CD4-positive, CD25-positive, alpha-beta regulatory T cell (primary cell): Measurements from ENCODE around the gene TVP23C. TPM values are rescaled to one million over a fixed set of nuclear protein-coding genes. Genes with fewer than 3 reads are reported as not detected.

Experiments used
- ATAC-seq, 2 donors: fragments of 150-1000 bp; cut with Tn5 transposase; one replicate each; pipeline ENCODE4 v1.10.0; 2021; ENCODE audit warnings: low read depth in 2 of 2, moderate number of reproducible peaks in 2 of 2, moderate library complexity in 1 of 2
- DNase-seq, 3 donors: peaks; one replicate each; pipeline versions ENCODE4 v3.0.0 to v3.0.0-alpha.2; 2012 to 2022; ENCODE audit warnings: mixed read lengths in 1 of 3
- H3K27ac ChIP-seq: one replicate; pipeline ENCODE4 v1.7.0; 2013; ENCODE audit warnings: mild to moderate bottlenecking, low read length; ENCODE audit not compliant: insufficient read depth, poor library complexity, severe bottlenecking
- H3K27me3 ChIP-seq: one replicate; pipeline ENCODE4 v1.7.0; 2013; ENCODE audit warnings: low read length; ENCODE audit not compliant: control insufficient read depth, insufficient read depth
- H3K36me3 ChIP-seq: one replicate; pipeline ENCODE4 v1.7.0; 2013; ENCODE audit warnings: mild to moderate bottlenecking, low read length, moderate library complexity; ENCODE audit not compliant: control insufficient read depth, insufficient read depth
- H3K4me1 ChIP-seq: 2 replicates; pipeline ENCODE4 v1.7.0; 2013; ENCODE audit warnings: mild to moderate bottlenecking, low read length; ENCODE audit not compliant: insufficient read depth, control insufficient read depth, poor library complexity, severe bottlenecking
- H3K4me3 ChIP-seq: one replicate; pipeline ENCODE4 v1.7.0; 2013; ENCODE audit warnings: low read depth, mild to moderate bottlenecking, low read length, moderate library complexity
- H3K9me3 ChIP-seq, 2 experiments: 1 replicate in 1 of 2; 2 replicates in 1 of 2; pipeline ENCODE4 v1.7.0; 2013; ENCODE audit warnings: low read length in 2 of 2, mild to moderate bottlenecking in 1 of 2, moderate library complexity in 1 of 2; ENCODE audit not compliant: control insufficient read depth in 2 of 2
- H3K27ac Mint-ChIP-seq, 3 donors: one replicate each; pipeline ENCODE4 v1.8.0; 2020 to 2022; ENCODE audit warnings: mild to moderate bottlenecking in 3 of 3, mixed read lengths in 3 of 3, moderate library complexity in 2 of 3
- H3K27me3 Mint-ChIP-seq: one replicate; pipeline ENCODE4 v1.8.0; 2022; ENCODE audit warnings: mild to moderate bottlenecking, mixed read lengths
- H3K36me3 Mint-ChIP-seq: one replicate; pipeline ENCODE4 v1.8.0; 2020; ENCODE audit warnings: mixed read lengths
- H3K4me1 Mint-ChIP-seq, 4 donors: one replicate each; pipeline ENCODE4 v1.8.0; 2020 to 2022; ENCODE audit warnings: mixed read lengths in 4 of 4, mild to moderate bottlenecking in 1 of 4
- H3K4me3 Mint-ChIP-seq, 4 donors: one replicate each; pipeline ENCODE4 v1.8.0; 2020 to 2022; ENCODE audit warnings: mild to moderate bottlenecking in 4 of 4, mixed read lengths in 4 of 4, moderate library complexity in 3 of 4
- H3K9me3 Mint-ChIP-seq, 7 donors: one replicate each; pipeline ENCODE4 v1.8.0; 2020 to 2022; ENCODE audit warnings: mixed read lengths in 7 of 7, mild to moderate bottlenecking in 3 of 7, moderate library complexity in 2 of 7
- polyA plus RNA-seq, 4 donors: library from polyadenylated mRNA; unstranded; fragments of 300-500 nt; fragmentation: Illumina TruSeq; gene quantifications; one replicate each; pipeline ENCODE4 v1.2.3, GENCODE V29; 2021
- total RNA-seq: library from RNA; stranded (reverse); gene quantifications from one replicate; pipeline ENCODE4 v1.2.3, GENCODE V29; 2022

TVP23C gene
- total and polyA plus RNA-seq, 5 donors from 2014 or later = 3.2 to 48.9 (median 4.5) TPM

DNA sequence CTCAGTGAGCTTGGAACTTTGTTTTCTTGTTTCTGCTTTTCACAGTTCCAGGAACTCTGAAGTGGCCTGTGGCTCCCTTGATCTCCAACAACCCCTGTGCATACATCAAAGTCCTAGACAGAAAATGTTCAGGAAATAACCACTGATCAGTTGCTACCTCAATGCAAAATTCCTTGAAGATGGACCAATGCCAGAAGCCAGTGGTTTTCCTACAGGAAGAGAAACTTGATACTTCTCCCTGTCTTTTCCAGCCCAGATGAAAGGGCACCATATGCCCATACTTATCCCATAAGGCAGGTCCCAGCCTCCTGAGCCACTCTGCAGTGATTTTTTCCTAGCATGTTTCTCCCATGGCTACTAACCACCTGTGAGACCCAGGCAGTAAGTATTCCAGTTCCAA is 83.6 kb downstream of the TVP23C start:
- no peak overlapping the region for H3K4me3 ChIP-seq
- peaks cover 12% of the 10 kb centered on the region for H3K36me3 ChIP-seq
- H3K4me1 ChIP-seq = no peaks in the 10 kb centered on the region
- Mint-ChIP-seq H3K27ac (peak overlapping the region in 1 of 3 donors; percentile 72), H3K4me1 (peaks cover 0 to 12% (median 2%) of the 10 kb centered on the region in 4 donors), H3K36me3 (peaks cover 49% of the 10 kb centered on the region), H3K9me3 (no peaks in the 10 kb centered on the region), H3K4me3 (no peak overlapping the region), H3K27me3 (no peaks in the 10 kb centered on the region)
- DNase-seq (no peak), ATAC-seq (no peak)
- no peaks in the 10 kb centered on the region for H3K27me3 ChIP-seq
- no peak overlapping the region for H3K27ac ChIP-seq
- H3K9me3 ChIP-seq = no peaks in the 10 kb centered on the region

DNA sequence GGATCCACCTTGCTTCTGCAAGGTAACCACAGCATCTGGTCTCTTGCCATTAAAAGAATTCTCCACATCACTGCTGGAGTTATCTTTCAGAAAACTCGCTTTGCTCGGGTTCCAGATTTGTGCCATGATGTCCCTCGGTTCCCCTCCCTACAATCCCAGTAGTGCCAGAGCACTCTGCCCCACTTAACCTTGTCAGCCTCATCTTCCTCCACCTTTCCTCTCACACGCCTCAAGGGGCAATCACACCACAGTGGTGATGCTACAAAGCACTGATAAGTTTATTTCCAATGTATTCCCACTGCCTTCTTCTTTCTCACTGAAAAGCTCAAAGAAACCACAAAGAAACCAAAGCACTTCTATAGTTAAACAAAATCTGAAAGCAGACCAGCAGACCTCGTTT is 84.4 kb downstream of the TVP23C start:
- DNase-seq (no peak), ATAC-seq (no peak)
- H3K27me3 ChIP-seq = no peaks in the 10 kb centered on the region
- H3K4me1 ChIP-seq = no peaks in the 10 kb centered on the region
- H3K27ac ChIP-seq = no peak overlapping the region
- H3K27ac Mint-ChIP-seq = peak overlapping the region in 2 of 3 donors; percentile 1 to 72
- peaks cover 0 to 5% (median 2%) of the 10 kb centered on the region in 4 donors for H3K4me1 Mint-ChIP-seq
- peaks cover 13% of the 10 kb centered on the region for H3K36me3 ChIP-seq
- no peaks in the 10 kb centered on the region for H3K9me3 ChIP-seq
- no peaks in the 10 kb centered on the region for H3K27me3 Mint-ChIP-seq
- H3K4me3 ChIP-seq = no peak overlapping the region
- H3K4me3 Mint-ChIP-seq = no peak overlapping the region
- H3K9me3 Mint-ChIP-seq = no peaks in the 10 kb centered on the region
- H3K36me3 Mint-ChIP-seq = peaks cover 53% of the 10 kb centered on the region

DNA sequence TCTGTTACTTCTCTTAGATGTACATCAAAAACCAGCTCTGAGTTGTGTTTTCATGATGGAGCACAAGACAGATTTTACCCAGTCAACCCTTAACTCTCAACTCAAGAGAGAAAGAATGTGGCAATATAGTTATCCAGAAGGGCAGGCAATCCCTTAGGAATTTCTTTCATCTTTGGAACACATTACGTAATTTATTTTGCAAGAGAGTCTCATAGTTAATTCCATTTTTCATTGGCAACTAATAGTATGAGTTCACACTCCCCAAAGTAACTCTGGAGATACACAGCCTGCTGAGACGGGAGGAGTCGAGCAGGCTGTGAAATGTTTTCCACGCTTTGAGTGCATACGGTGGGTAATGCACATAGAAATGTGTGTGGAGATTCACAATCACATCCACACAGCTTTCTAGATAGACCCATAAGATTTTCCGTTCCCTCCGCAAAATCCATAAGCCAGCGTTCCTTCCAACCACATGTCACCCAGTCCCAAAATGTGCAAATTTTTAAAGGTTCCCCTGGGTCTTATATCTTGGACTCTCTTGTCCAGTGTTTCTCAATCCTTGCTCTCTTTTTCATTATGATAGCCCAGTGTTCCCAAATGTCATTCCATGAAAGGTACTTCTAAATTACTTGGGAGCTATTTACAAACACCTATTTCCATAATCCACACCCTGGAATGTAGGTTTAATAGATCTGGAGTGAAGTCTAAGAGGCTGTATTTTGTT is 87.5 kb downstream of the TVP23C start:
- no peaks in the 10 kb centered on the region for H3K9me3 ChIP-seq
- no peak overlapping the region for H3K4me3 Mint-ChIP-seq
- H3K4me3 ChIP-seq = no peak overlapping the region
- H3K27me3 ChIP-seq = no peaks in the 10 kb centered on the region
- no peaks in the 10 kb centered on the region for H3K9me3 Mint-ChIP-seq
- ATAC-seq = no peak
- H3K36me3 Mint-ChIP-seq = peaks cover 49% of the 10 kb centered on the region
- H3K4me1 Mint-ChIP-seq = peaks cover 0 to 5% (median 2%) of the 10 kb centered on the region in 4 donors
- no peaks in the 10 kb centered on the region for H3K27me3 Mint-ChIP-seq
- no peaks in the 10 kb centered on the region for H3K4me1 ChIP-seq
- H3K27ac ChIP-seq = no peak overlapping the region
- DNase-seq = no peak
- H3K27ac Mint-ChIP-seq = no peak overlapping the region
- H3K36me3 ChIP-seq = peaks cover 2% of the 10 kb centered on the region

DNA sequence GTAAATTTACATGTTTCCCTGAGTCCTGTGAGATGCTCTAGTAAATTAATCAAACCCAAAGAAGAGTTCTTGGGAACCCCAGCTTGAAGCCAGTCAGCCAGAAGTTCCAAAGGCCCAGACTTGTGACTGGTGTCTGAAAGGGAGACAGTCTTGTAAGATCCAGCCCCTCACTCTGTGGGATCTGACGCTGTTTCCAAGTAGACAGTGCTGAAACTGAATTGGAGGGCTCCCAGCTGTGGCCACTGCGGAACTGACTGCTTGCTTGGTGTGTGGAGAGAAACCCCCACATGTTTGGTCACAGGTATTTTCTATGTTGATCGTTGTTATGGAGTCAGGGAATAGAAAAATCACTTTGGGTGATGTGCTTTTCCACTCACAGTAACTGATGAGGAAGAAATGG is 90.4 kb downstream of the TVP23C start:
- Histone ChIP-seq H3K27me3 (no peaks in the 10 kb centered on the region), H3K36me3 (peaks cover 2% of the 10 kb centered on the region), H3K9me3 (no peaks in the 10 kb centered on the region), H3K4me3 (no peak overlapping the region), H3K4me1 (no peaks in the 10 kb centered on the region), H3K27ac (no peak overlapping the region)
- Mint-ChIP-seq H3K9me3 (no peaks in the 10 kb centered on the region), H3K36me3 (peaks cover 46% of the 10 kb centered on the region), H3K4me3 (no peak overlapping the region), H3K4me1 (peaks cover 0 to 2% (median 0%) of the 10 kb centered on the region in 4 donors), H3K27ac (no peak overlapping the region), H3K27me3 (no peaks in the 10 kb centered on the region)
- no peak for ATAC-seq
- no peak for DNase-seq

GRCh38 chr17:15470536-15470935 is 92.7 kb downstream of the TVP23C start:
- no peaks in the 10 kb centered on the region for H3K9me3 ChIP-seq
- H3K4me1 ChIP-seq = no peaks in the 10 kb centered on the region
- DNase-seq = no peak
- peaks cover 2% of the 10 kb centered on the region for H3K36me3 ChIP-seq
- Mint-ChIP-seq H3K4me1 (no peaks in the 10 kb centered on the region), H3K4me3 (no peak overlapping the region), H3K27me3 (no peaks in the 10 kb centered on the region), H3K27ac (no peak overlapping the region), H3K9me3 (no peaks in the 10 kb centered on the region), H3K36me3 (peaks cover 39% of the 10 kb centered on the region)
- no peak for ATAC-seq
- H3K27me3 ChIP-seq = no peaks in the 10 kb centered on the region
- no peak overlapping the region for H3K4me3 ChIP-seq
- no peak overlapping the region for H3K27ac ChIP-seq

DNA sequence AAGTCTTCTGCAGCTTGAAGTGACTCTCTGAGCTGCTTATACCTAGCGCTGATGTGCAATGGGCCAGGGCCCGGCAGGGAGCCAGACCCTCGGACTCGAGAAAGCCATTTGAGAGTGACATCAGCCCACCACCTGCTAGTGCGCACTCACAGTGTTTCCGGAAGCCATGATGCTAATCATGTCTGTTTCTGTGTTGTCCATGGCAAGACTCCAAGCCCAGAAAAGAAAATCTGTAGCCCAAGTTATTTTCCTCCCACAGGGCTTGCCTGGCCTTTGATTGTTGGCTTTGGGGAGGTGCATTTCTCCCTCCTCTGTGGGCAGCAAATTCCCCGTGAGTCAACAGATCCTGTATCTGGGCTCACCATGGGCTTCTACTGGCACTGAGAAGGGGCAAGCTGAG is 94.0 kb downstream of the TVP23C start:
- Histone ChIP-seq H3K27me3 (no peaks in the 10 kb centered on the region), H3K36me3 (peaks cover 1% of the 10 kb centered on the region), H3K27ac (no peak overlapping the region), H3K4me3 (no peak overlapping the region), H3K4me1 (no peaks in the 10 kb centered on the region), H3K9me3 (no peaks in the 10 kb centered on the region)
- Mint-ChIP-seq H3K27ac (no peak overlapping the region), H3K36me3 (peaks cover 27% of the 10 kb centered on the region), H3K27me3 (no peaks in the 10 kb centered on the region), H3K4me3 (no peak overlapping the region), H3K9me3 (no peaks in the 10 kb centered on the region), H3K4me1 (no peaks in the 10 kb centered on the region)
- DNase-seq = no peak
- no peak for ATAC-seq

- H3K36me3 Mint-ChIP-seq = peaks cover 22% of the 10 kb centered on the region
- no peaks in the 10 kb centered on the region for H3K4me1 ChIP-seq
- DNase-seq (no peak), ATAC-seq (no peak)
- no peaks in the 10 kb centered on the region for H3K27me3 Mint-ChIP-seq
- no peak overlapping the region for H3K4me3 Mint-ChIP-seq
- no peaks in the 10 kb centered on the region for H3K27me3 ChIP-seq
- no peak overlapping the region for H3K4me3 ChIP-seq
- no peak overlapping the region for H3K27ac ChIP-seq
- H3K9me3 Mint-ChIP-seq = no peaks in the 10 kb centered on the region
- H3K27ac Mint-ChIP-seq = no peak overlapping the region
- H3K4me1 Mint-ChIP-seq = no peaks in the 10 kb centered on the region
- no peaks in the 10 kb centered on the region for H3K9me3 ChIP-seq
- H3K36me3 ChIP-seq = no peaks in the 10 kb centered on the region
Measured at GRCh38 chr17:15468126-15468525, 95.2 kb downstream of the TVP23C start.

GRCh38 chr17:15467592-15467991 is 95.7 kb downstream of the TVP23C start, which contains the start of gene CDRT4:
Gene CDRT4 (minus strand): TSS chr17:15467621. CDS start chr17:15440238, 27,383 bp downstream.
- Mint-ChIP-seq H3K36me3 (peaks cover 23% of the 10 kb centered on the region), H3K27ac (peak within 1 kb of the TSS in 2 of 3 donors; percentile 11 to 39), H3K27me3 (no peaks in the 10 kb centered on the region), H3K4me3 (no peak within 1 kb of the TSS), H3K4me1 (no peaks in the 10 kb centered on the region), H3K9me3 (peaks cover 0 to 2% (median 0%) of the 10 kb centered on the region in 7 donors)
- no peak for DNase-seq
- Histone ChIP-seq H3K27ac (no peak within 1 kb of the TSS), H3K27me3 (no peaks in the 10 kb centered on the region), H3K4me1 (no peaks in the 10 kb centered on the region), H3K9me3 (no peaks in the 10 kb centered on the region), H3K4me3 (no peak within 1 kb of the TSS), H3K36me3 (no peaks in the 10 kb centered on the region)
- ATAC-seq = no peak
